ENCODE measurements around the gene ETF1. TPM values are rescaled to one million over a fixed set of nuclear protein-coding genes. Genes with fewer than 3 reads are reported as not detected.
A peak's percentile ranks its signal among the peaks of the same experiment; 100 is the strongest.

The ETF1 gene
- total and polyA plus RNA-seq, 9 of the 15 experiments (the other 6 are each of a cell fraction or from before 2014, with no cell fraction given) = 53.7 to 209 (median 164) TPM

GRCh38 chr5:138488481-138488945, 54.5 kb downstream of the ETF1 start (continued):
- TF ChIP-seq DPF2 (IDR thresholded peaks at IDR 0.05) (peak; percentile 69), CREB1 (IDR thresholded peaks at IDR 0.05) (no peak), CREB1 (CRISPR knock-in tag; IDR thresholded peaks at IDR 0.05) (no peak), CTCF (IDR thresholded peaks at IDR 0.05 in 2 of 3, conservative IDR thresholded peaks at IDR 0.05 in 1 of 3; ENCODE audit: insufficient read depth in 2 of 3, low read depth in 1 of 3, low read length in 3 of 3) (no peak), ZNF431 (CRISPR knock-in tag; IDR thresholded peaks at IDR 0.05) (no peak), FOXP1 (CRISPR knock-in tag; IDR thresholded peaks at IDR 0.05) (no peak), CREB3L1 (IDR thresholded peaks at IDR 0.05; ENCODE audit: borderline replicate concordance, low read depth) (peak; percentile 33; the same call in 1 of the 2 replicates), MITF (IDR thresholded peaks at IDR 0.05) (peak; percentile 74), SMARCA5 (IDR thresholded peaks at IDR 0.05) (no peak), PYGO2 (tag; IDR thresholded peaks at IDR 0.05) (no peak; the same call in 1 of the 2 replicates), U2AF2 (optimal IDR thresholded peaks at IDR 0.05; ENCODE audit: low read depth, low read length) (no peak), ZNF592 (IDR thresholded peaks at IDR 0.05) (peak; percentile 81), SOX6 (IDR thresholded peaks at IDR 0.05) (peak; percentile 74), NFXL1 (CRISPR knock-in tag; IDR thresholded peaks at IDR 0.05) (no peak)
- TF ChIP-seq, protein P1, sequence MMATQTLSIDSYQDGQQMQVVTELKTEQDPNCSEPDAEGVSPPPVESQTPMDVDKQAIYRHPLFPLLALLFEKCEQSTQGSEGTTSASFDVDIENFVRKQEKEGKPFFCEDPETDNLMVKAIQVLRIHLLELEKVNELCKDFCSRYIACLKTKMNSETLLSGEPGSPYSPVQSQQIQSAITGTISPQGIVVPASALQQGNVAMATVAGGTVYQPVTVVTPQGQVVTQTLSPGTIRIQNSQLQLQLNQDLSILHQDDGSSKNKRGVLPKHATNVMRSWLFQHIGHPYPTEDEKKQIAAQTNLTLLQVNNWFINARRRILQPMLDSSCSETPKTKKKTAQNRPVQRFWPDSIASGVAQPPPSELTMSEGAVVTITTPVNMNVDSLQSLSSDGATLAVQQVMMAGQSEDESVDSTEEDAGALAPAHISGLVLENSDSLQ (IDR thresholded peaks at IDR 0.05) = 0 out of 2 replicates have a peak, but pooled peaks have one; percentile 23
